ENCODE data around the gene SPATS2L.
A peak's percentile ranks its signal among the peaks of the same experiment; 100 is the strongest.

SPATS2L gene

DNA sequence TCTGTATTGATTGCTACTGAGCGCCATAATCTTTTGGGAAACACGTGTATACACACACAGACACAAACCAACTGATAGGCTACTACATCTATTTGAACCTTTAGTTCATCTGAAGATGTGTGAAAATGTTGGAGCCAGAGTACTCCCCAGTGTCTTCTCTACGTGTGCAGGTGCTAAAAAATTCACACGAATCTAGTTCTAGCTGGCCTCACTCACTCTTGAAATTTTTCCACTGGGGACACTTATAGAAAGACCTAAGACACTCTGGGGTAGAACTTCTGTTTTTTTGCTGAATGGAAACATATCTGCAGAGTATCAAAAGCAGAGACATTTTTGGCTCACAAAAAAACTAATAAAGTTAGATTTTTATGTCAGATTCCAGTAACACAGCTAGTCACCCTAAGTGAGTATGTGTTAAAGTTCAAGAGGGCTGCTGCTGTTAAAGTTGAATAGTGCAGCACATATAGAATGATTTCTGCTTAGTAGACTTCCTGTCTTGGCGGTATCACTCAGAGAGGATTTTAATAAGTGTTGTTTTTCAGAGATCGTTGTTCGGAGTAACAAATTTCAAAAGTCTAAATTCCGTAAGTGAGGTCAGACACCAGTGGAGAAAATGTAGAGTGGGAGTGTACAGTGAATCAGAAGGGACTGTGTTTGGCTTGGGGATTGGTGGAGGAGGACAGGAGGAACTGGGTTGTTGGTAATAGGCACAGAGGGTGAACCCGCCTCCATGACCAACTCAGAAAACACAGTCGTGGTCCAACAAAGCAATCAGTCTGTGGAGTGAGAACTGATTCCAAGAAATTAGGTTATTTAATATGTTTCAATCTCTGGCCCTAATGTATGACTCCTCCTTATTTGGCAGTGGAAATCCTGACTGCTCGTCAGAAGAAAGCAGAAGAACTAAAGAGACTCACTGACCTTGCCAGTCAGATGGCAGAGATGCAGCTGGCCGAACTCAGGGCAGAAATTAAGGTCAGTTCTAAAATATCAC lies 160.2 kb downstream of the SPATS2L start:
- DNase-seq (ENCODE audit: low read depth in 2 of 3, low spot score in 1 of 3) = peak in 2 of 3 donors; percentile 42 to 55

DNA sequence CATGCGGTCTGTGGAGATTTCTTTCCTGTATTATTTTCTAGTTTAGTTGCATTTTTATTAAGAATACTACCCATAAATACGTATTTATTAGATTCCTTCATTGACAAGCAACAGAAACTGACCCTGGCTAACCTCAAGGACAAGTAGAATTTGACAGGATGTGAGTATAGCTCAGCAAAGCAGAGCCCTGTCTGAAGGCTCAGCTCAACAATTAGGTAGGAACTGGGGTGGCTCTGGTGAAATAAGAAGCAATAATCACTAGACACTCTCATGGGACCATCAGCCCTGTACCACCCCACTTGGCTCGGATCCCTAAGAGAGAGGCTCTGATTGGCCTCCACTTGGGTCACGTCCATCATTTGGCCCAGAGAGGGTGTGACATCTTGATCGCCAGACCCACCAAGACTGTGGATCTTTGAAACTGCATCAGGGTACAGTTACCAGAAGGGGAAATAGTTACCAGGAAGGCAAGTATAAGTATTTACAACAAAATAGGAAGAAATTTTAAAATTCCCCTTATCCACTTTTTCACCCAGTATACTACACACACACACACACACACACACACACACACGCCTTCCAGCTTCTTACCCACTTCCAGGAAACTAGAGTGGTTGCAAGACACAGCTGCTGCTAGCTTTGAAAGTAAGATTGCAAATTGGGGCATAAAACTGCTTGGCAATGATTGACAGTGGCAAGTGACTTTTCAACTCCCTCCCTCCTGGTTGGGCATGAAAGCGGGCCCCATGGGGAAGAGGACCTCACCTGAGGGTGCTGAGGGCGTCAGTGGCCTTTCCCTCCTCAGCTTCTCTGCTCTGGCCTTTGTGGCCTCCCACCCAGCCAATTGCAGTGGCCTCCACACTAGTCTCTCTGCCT lies 161.6 kb downstream of the SPATS2L start:
- no peak for DNase-seq (ENCODE audit: low read depth in 2 of 3, low spot score in 1 of 3)

DNA sequence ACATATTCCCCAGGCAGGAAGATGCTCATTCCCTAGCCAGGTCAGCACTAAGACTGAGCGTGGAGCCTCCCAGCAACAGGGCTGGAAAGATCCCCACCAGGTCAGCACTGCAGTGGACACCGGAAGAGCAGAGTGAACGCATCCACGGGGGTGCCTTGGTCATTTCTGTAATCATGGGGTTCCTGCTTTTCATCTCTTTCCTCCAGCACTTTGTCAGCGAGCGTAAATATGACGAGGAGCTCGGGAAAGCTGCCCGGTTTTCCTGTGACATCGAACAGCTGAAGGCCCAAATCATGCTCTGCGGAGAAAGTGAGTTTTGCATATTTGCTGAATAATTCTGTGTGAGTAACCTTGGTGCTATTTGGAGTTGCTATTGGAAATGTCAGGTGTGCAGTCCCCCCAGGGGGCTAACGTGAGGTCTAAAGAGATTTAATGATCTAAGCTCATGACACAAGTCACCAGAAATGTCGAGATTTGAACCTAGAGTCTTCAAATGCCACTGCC lies 163.3 kb downstream of the SPATS2L start:
- no peak for DNase-seq (ENCODE audit: low read depth in 2 of 3, low spot score in 1 of 3)

DNA sequence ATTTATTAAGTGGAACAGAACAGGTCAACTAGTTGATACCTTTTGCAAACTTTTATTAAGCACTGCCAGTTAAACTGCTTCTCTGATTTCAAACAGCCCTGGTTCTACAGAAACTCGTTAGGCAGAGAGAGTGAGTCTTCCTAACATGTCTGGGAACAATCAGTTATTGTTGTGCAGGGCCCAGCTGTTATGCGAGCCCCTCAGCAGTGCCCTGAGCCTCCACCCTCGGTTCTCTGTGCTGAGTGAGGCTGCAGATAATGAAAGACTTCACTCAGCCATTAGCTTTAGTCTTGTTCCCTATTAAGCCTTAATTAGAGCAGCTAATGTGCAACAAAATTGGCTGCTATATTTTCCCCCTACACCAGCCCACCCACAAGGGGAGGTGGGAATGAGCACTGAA lies 163.7 kb downstream of the SPATS2L start:
- no peak for DNase-seq (ENCODE audit: low read depth in 2 of 3, low spot score in 1 of 3)

DNA sequence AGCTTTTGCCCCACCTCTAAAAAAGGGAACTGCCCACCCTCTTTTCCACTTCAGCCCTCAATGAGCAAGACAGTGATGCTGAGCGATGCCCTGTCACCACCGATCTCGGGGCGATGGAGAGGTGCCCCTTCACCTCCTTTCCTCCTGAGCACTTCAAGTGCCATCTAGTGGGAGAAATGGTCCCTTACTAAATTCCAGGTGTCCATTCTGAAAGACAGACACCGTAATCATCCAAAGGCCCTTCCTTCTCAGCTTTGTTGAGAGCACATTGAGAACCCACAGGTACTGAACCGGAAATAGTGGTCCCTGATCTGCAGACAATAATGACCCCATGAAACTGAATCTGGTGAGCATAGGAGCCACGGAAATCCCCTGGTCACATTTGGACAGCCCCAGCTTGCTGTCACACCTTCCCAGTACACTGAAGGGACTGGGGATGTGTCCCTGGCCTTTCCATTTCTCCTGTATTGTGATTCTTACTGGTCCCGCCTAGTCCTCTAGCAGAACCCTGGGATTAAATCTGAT lies 164.9 kb downstream of the SPATS2L start:
- peak in 1 of 3 donors; percentile 26 for DNase-seq (ENCODE audit: low read depth in 2 of 3, low spot score in 1 of 3)

DNA sequence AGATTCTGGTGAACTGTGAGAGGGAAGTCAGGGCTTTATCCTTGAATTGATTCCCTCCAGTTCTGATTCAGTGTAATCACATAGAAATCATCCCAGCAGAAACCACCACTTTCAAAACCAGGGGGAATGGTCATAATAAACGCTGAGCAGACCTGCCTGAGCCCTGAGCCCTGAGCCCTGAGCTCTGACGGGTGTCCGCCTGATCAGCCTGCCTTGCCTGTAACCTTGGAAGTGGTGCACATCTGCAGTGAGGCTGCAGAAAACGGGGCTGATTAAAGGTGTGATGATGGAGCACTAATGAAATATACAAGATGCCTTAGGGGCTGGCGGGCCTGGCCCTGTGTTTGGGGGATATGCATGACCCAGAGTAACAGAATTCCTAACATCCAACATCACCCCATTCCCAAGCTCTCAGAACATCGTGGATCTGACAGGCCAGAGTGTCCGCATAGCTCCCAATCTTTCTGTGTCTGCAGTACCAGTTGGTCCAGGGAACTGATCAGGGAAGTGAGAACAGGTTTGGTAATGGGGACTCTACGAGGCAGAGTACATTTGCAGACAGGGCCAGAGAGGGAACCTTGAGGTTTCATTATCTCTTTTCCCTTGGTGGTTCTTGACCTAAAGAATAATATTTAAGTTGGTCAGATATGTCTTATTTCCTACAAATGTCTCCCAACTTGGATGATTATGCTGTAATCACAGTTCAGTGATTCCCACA lies 165.6 kb downstream of the SPATS2L start:
- no peak for DNase-seq (ENCODE audit: low read depth in 2 of 3, low spot score in 1 of 3)

DNA sequence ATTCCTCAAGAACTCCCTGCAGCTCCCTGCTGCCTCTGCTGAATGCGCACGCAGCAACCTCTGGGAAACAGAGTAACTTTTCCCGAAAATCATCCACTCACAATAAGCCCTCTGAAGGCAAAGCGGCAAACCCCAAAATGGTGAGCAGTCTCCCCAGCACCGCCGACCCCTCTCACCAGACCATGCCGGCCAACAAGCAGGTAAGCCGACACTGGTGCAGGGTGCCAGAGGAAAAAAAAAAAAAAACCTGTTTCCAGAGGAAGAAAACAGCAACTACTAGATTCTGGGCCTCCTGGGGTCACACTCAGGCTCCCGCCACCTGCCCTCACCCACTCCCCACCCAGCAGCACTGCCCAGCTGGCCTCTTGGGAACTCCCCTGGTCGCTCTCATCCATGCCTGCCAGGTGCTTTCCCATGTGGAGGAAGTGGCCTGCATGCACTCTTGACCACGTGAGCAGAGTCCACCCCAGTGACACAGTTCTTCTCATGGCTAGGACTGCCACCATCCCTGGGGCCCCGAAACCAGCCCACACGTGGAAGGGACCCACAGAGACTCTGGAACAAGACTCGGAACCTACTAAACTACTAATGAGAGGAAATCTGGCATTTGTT lies 166.5 kb downstream of the SPATS2L start:
- DNase-seq (ENCODE audit: low read depth in 2 of 3, low spot score in 1 of 3) = no peak

DNA sequence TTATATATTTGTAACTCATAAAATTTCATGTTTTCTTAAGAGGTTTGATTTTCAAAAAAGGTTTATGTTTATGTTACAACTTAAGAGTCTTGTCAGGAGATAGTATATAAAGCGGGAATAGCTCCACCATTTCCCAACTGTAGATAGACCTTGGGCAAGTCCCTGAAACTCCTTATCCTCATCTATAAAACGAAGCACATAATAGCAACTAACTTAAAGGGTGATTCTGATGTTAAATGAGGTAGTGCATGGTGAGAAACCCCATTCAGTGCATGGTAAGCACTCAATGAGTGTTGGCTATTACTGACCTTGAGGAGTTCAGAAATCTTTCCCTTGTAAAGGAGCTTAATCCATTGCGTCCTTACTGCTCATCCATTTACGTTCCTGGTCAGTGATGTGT lies 169.3 kb downstream of the SPATS2L start:
- DNase-seq (ENCODE audit: low read depth in 2 of 3, low spot score in 1 of 3) = no peak

DNA sequence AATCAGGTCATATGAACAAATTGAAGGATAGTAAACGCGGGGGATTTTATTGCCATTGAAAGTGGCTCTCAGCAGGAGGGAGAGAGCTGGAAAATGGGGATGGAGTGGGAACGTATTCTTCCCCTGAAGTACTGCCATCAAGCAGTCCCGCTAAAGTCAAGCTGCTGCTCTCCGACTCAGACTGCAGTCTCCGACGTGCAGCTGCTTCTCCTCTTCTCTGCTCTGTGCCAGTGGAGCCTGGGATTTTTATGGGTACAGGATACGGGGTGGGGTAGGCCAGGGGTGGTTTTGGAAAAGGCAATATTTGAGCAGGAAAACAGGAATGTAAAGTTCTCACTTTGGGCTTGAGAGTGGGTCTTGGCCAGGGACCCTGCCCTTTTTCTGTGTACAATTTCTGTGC lies 170.3 kb downstream of the SPATS2L start:
- DNase-seq (ENCODE audit: low read depth in 2 of 3, low spot score in 1 of 3) = no peak

DNA sequence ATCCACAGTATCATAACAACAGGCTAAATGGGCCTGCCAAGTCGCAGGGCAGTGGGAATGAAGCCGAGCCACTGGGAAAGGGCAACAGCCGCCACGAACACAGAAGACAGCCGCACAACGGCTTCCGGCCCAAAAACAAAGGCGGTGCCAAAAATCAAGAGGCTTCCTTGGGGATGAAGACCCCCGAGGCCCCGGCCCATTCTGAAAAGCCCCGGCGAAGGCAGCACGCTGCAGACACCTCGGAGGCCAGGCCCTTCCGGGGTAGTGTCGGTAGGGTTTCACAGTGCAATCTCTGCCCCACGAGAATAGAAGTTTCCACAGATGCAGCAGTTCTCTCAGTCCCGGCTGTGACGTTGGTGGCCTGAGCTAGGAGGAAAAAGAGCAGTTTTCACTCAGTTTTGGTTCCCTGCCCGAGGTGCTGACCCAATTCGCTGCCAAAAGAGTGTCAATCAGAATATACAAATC lies 171.2 kb downstream of the SPATS2L start:
- DNase-seq (ENCODE audit: low read depth in 2 of 3, low spot score in 1 of 3) = no peak

DNA sequence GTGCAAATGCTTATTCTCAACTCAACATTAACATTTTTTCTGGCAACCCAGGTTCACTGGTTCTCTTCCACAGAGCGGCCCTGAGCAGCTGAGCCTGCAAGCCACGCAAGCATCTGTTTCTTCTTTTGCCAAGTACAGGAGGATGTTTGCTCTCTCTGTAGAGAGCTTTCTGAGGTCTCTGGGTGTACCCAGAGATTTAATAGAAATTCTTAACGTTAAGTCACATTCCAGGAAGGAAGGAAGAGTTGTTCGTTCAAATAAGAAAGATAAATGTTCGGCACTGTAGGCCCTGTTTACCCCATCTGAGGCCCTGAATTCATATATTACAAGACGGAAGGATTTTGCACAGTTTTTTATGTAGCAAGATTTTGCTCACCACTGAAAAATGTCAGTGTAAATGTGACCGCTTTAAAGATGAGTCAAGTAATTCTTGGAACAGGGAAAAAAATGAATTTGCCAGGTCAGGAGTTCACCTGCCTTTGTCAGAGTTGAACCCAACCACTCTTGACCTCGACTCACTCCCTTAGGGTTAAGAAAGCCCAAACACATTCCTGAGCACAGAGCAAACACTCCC lies 173.3 kb downstream of the SPATS2L start:
- DNase-seq (ENCODE audit: low read depth in 2 of 3, low spot score in 1 of 3) = no peak

DNA sequence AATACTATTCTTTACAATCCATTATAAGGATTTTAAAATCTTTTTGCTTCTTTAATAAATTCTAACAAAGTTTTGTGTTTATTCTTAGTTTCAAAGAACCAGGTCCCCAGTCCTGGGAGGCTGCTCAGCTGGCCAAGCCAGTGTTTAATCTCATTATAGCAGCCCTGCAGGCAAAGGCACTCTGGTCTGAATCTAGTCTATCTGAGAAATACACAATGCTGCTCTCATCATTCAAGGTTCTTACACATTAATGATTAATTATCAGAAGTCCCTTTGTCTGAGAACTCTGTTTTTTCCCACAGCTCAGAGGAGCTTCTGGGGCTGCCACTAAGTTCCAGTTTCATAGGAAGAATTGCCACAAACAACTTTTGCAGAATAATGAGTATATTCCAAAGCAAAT lies 175.7 kb downstream of the SPATS2L start:
- no peak for DNase-seq (ENCODE audit: low read depth in 2 of 3, low spot score in 1 of 3)

DNA sequence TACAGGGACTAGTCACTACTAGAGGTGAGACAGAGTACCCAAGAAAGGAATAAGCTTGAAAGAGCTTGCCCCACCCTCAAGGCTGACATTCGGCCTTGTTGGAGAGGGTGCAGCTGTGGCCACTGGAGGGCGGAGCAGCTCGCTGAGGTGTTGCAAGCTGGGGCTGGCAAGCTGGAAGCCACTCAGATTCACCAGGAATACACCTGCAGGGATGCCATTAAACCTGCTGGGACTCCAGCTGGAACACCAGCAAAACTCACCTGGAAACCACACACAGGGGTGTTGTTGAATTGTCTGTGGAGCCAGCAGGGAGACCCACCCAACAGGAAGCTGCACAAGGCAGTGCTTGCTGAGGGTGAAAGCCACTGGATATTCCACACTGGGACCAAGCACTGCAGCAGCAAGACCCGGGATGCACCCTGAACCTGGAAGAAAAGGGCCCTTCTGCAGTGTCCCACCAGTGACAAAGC lies 177.3 kb downstream of the SPATS2L start:
- peak in 1 of 3 donors; percentile 15 for DNase-seq (ENCODE audit: low read depth in 2 of 3, low spot score in 1 of 3)

DNA sequence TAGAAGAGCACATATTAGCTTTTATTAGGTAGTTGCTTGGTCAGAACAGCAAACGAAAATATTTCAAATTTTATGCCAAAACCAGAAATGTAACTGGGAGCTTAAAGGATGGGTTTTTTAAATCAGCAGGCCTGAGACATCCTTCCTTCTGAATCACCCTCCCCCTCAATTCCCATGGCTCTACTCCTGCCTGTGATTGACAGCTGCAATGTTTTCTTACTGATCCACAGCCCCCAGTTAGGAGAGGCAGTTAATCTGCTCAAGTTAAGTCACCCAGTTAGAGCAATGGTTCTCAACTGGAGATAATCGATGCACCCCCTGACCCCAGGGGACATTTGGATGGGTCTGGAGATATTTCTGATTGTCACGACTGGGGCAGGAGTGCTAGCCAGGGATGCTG lies 178.4 kb downstream of the SPATS2L start:
- no peak for DNase-seq (ENCODE audit: low read depth in 2 of 3, low spot score in 1 of 3)

DNA sequence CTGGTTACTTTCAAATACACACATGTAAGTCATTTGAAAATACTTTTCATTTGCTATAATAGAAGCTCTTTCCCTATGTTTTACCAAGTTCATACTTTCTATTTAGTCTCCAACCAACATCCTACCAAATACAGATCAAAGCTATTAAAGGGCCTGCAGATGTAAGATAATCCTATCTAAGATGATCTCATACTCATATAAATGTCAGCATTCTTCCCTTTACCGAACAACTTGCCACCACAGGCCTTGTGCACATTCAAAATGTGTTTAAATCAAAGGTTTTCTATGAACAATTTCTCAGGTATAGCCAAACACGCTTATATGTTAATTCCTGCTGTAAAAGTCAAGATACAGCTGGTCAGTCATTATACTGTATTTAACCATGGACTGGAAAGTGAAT lies 180.0 kb downstream of the SPATS2L start:
- DNase-seq (ENCODE audit: low read depth in 2 of 3, low spot score in 1 of 3) = no peak

DNA sequence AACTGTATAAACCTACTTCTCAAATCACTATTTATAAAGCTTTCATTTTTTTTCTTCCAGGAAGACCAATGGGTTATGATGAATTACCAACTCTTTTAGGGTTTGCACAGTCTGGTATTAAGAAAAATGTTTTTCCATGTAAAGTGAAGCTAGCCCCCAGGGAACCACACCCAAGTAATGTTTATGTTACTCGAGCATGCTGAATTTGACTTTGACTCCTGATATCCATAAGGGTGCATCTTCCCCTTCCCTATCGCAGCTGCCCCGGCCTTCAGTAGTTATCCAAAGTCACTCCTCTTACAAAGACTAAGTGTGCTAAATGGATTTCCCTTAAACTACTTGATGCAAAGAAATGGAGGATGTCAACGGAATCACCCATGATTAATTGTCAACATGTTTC lies 181.7 kb downstream of the SPATS2L start:
- no peak for DNase-seq (ENCODE audit: low read depth in 2 of 3, low spot score in 1 of 3)

DNA sequence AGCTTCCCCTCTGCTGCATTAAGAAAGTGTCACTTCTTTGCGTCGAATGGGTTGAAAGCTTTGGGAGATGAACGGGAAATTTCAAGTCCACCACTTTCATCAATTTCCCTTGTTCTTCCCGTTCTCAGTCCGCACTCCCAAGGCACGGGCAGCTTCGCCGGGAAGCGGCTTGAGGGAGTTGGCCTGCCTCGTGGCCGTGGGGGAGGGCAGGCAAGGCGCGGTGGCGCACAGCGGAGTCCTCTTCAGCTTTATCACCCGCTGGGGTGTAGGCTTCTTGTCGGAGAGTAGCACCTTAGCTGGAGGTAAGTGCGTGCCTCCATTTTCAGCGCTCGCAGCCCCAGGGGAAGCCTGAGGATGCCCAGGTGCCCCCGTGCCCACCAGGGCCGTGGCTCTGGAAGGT lies 183.5 kb downstream of the SPATS2L start:
- DNase-seq (ENCODE audit: low read depth in 2 of 3, low spot score in 1 of 3) = no peak

DNA sequence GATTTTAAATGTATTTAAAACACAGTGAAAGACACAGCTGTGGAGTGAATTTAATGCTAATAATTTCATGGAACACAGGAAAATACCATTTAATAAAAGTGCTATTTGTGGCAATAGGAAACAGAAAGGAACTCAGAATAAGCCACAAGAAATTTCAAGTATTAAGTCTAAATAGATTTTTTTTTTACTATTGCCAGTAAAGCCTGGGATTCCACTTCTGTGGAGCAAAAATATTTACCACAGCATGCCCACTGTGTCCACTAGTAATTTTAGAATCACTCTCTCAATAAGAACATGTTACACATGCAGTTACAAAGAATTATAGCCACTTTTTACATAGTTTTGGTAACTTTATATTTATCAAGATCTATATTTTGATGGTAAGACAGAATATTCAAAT lies 186.2 kb downstream of the SPATS2L start:
- no peak for DNase-seq (ENCODE audit: low read depth in 2 of 3, low spot score in 1 of 3)

DNA sequence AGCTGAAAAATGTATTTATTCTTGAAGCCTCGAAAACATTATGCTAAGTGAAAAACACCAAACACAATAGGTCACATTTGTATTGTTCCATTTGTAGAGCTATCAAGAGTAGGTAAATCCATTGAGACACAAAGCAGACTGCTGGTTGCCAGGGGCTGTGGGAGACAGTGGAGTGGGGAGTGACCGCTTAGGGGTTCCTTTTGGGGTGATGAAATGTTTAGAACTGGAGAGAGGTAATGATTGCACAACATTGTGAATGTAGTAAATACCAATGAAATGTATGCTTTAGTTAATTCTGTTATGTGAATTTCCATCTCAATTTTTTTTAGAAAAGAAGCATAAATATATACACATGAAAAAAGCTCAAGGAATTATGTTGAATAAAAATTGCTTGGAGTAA lies 187.6 kb downstream of the SPATS2L start:
- no peak for DNase-seq (ENCODE audit: low read depth in 2 of 3, low spot score in 1 of 3)

DNA sequence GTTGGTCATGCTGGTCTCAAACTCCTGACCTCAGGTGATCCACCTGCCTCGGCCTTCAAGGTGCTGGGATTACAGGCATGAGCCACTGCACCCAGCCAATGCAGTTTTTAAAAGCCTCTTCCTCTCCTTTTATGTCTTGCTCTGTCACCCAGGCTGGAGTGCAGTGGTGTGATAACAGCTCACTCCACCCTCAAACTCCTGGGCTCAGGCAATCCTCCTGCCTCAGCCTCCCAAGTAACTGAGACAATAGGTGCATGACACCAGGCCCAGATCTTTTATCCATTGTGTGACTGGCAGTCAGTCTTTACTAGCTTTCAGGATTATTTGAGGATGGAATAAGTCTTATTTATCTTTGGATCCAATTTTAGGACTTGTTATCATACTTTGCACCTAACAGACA lies 190.2 kb downstream of the SPATS2L start:
- no peak for DNase-seq (ENCODE audit: low read depth in 2 of 3, low spot score in 1 of 3)
